HG03108 (cell line): Measurements from ENCODE around the gene IGFL2.
"Not testable (repeated sequence)": the region's sequence is repeated elsewhere in the genome, so short reads cannot be mapped to it uniquely, and the experiment has no call there.

ENCODE experiments used
- ATAC-seq: cut with Tn5 transposase; IDR thresholded peaks from one replicate; pipeline ENCODE4 v1.9.1; 2021; ENCODE audit warnings: moderate library complexity; ENCODE audit not compliant: unreplicated experiment

IGFL2 gene

GRCh38 chr19:46141421-46141820 is 6.6 kb upstream of the IGFL2 start:
- no peak for ATAC-seq

DNA sequence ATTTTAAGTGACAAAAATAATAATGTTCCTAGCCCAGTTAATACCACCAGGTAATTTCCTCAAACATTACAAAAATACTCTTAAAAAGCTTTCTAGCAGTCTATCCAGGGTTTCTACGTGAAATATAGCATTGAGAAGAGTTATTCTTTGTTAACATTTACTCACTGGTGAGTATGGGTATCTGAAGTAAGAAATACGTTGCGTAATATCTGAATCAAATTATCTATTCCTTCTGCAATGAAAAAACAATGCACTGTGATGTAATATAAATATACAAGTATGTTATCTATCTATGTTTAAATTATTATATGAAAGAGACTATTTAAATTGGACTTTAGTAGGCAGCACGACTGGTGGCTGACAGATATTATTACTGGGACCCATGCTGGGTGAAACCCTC is 5.7 kb upstream of the IGFL2 start:
- no peak for ATAC-seq

DNA sequence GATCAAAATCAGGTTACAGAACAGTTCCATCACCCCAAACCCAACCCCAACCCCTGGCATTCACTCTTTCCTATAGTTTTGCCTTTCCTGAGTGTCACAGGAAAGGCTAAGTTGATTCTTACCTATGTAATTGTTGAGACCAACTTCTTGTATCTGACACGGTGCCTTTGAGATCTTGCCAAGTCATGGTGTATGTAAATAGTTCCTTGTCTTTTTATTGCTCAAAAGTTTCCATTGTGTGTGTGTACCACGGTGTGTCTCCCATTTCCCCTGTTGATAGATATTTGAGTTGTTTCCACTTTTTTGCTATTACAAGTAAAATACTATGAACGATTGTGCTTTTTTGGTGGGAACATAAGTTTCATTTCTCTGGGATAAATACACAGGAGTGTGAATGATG is 3.3 kb upstream of the IGFL2 start:
- ATAC-seq, result no peak

DNA sequence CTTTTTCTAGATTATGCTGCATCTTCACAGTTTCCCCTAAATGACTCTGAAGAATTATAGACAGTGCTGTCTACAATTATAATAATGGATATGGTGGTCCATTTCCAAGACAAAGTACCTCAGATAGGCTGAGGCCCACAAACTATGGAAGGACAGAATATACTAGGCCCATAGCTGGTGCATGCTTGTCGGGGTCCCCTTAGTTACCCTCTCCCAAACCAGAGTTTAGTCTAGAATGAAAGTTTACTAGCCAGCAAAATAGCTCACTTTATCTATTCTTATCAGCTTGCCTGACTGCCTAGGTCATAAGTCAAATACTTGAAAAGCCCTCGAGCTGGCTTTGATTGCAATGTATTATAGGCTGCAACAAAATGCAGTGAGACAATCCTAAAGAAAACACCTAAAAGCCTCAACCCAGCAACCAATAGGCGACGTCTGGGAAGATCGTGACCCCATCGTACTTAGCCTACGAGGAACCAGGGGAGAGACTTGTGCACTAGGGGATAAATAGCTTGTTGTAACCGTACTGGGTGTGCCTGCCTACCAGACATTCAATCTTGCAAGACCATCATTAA is 785 bp upstream of the IGFL2 start:
- no peak for ATAC-seq

GRCh38 chr19:46150606-46151005 is 2.6 kb downstream of the IGFL2 start:
- ATAC-seq, result no peak

- no peak for ATAC-seq
These were observed 7.2 kb downstream of the IGFL2 start for GRCh38 chr19:46155237-46155636.

GRCh38 chr19:46159418-46160232 is 11.6 kb downstream of the IGFL2 start:
- ATAC-seq, result no peak

GRCh38 chr19:46160233-46160775 is 12.3 kb downstream of the IGFL2 start:
- no peak for ATAC-seq

DNA sequence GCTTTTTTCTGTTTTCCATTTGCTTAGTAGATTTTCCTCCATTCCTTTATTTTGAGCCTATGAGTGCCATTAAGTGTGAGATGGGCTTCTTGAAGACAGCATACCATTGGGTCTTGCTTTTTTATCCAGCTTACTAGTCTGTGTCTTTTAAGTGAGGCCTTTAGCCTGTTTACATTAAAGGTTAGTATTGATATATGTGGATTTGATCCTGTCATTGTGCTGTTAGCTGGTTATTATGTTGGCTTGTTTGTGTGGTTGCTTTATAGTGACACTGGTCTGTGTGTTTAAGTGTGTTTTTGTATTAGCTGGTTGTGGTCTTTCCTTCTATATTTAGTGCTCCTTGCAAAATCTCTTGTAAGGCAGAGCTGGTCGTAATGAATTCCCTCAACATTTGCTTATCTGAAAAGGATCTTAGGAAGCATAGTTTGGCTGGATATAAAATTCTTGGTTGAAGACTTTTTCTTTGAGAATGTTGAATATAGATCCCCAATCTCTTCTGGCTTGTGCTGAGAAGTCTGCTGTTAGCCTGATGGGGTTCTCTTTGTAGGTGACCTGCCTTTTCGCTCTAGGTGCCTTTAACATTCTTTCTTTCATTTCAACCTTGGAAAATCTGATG is 13.7 kb downstream of the IGFL2 start:
- not testable (repeated sequence) for ATAC-seq

GRCh38 chr19:46162731-46163130 is 14.7 kb downstream of the IGFL2 start:
- no peak for ATAC-seq

DNA sequence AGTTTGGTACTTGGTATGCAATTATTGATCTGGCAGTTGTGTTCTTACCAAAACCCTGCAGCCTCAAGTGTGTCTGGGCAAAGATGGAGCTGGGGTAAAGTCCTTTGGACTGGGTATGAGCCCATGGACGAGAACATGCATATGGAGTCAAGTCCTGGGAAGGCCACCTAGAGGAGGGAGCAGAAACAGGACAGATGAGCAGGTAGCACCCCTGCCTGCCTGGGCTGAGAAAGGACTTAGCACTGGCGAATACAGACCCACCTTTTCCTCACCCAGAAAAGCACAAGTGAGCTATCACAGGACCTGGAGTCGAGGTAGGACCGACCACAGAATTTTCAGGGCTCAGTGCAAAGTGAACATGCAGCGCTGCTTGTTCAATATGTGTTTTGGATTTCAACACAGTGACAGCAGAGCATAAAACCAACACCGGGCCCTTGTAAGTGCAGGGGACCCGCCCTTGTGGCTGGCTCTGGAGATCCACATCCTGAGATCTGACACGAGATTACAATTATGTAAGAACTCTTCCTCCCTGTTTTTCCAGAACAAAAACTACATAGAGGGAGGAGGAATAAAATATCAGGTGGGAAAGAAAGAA is 25.9 kb downstream of the IGFL2 start:
- ATAC-seq, result no peak

DNA sequence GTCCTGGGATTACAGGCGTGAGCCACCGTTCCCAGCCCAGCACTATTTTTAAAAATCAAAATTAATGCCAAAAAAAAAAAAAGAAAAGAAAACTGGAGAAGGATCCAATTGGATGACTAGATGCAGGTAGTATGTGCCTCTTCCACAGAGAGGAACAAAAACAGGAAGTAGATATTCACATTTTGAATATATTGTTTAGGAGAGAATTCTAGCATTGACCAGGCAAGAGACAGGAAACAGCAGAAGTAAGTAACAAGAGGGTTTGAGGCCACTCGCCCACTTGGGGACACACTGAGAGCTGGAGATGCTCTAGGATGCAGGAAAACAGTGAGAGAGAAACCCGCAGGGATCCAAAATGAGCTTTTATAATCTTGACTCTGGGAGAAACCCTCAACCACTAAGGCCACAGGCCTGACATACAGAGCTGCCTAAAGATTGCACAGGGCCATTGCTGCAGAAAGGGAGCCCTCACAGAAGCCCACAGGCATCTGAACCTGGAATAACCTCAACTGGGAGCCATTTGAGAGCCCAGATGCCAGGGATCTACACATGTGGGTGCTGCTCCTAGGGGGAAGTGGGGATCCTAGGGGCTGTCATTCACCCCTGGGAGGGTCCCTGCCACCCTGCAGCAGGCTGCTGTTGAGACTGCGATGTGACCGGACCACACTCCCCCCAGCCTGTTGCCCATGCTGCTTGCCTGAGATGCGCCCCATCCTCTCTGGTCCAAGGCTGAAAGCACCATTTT is 28.2 kb downstream of the IGFL2 start:
- no peak for ATAC-seq

- ATAC-seq, result no peak
These were observed 31.2 kb downstream of the IGFL2 start for GRCh38 chr19:46179076-46179759.

DNA sequence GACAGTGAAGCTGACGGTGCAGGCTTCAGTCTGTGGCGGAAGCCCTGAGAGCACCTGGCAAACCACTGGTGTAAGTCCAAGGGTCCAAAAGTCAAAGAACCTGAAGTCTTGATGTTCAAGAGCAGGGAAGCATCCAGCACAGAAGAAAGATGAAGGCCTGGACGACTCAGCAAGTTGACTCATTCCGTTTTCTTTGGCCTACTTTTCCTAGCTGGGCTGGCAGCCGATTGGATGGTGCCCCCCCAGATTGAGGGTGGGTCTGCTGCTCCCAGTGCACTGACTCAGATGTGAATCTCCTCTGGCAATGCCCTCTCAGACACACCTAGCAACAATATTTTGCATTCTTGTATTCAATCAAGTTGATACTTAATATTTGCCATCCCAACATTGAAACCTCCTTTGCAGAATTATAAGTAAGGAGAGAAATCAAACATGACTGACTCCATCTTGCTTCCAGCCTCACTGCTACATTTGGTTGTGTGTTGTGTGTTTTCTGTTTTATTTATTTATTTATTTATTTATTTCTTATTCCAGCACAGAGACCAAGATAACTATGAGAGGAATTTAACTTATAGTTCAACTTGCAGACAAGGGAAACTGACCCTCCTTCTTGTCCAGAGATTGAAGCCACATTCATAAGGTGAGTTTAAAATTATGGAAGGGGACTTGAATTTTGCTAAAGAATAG is 32.8 kb downstream of the IGFL2 start:
- no peak for ATAC-seq

DNA sequence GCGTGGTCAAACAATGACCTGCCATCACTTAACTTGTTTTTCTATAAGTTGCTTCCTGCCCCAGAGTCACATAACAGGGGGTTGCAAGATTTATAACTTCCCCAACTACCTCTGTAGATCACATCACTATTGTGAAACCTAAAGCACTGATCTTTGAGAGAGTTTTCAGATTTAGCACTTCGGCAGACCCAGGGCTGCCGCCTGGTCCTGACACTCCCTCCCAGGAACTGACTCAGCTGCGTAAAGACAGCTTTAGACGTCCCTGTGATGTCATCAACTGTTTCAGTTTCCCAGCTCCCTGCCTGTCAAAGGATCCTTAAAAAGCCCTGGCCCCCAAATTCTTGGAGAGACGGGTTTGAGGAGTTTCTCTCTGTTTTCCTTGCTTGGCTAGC is 33.3 kb downstream of the IGFL2 start:
- no peak for ATAC-seq

DNA sequence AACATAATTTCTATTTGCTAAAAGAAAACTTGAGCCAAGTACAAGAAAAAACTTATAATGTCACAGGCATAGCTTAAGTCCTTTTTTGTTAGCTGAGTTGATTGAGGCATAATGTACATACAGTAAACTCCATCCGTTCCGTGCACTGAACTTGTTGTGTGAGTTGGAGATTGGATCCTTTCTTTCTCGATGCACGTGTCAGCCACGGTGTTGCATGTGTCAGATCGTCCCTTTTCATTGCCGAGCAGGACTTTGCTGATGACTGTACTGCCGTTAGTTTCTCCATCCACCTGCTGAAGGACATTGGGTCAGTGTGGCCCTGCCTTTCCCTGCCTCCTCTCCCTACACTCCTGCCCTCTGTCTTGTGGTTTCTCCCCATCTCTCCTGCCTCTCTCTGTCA is 34.4 kb downstream of the IGFL2 start:
- ATAC-seq, result no peak

- not testable (repeated sequence) for ATAC-seq
These were observed 37.0 kb downstream of the IGFL2 start for GRCh38 chr19:46184775-46185710.

GRCh38 chr19:46186101-46186716 is 38.2 kb downstream of the IGFL2 start:
- ATAC-seq, result no peak
